HL-60 (cell line): ENCODE data around the gene EEF1AKMT1.
A peak's percentile ranks its signal among the peaks of the same experiment; 100 is the strongest.

Experiments
- DNase-seq, 2 experiments: peaks; one replicate each; pipeline ENCODE4 v3.0.0-alpha.2; 2010 to 2020; ENCODE audit warnings: low read depth in 1 of 2, low spot score in 1 of 2
- H3K27ac ChIP-seq: fragments of 250-450 bp; sonication (Bioruptor Pico); replicated peaks from 2 replicates; pipeline ENCODE4 v1.5.1; 2020; ENCODE audit warnings: mild to moderate bottlenecking, moderate library complexity
- H3K27me3 ChIP-seq: fragments of 250-450 bp; sonication (Bioruptor Pico); 2 replicates; pipeline ENCODE4 v1.5.1; 2021; ENCODE audit warnings: mild to moderate bottlenecking, moderate library complexity; ENCODE audit not compliant: insufficient read depth, poor library complexity, severe bottlenecking
- H3K4me3 ChIP-seq: replicated peaks from 2 replicates; pipeline ENCODE4 v1.5.1; 2011; ENCODE audit warnings: mild to moderate bottlenecking, control low read depth, low read length; ENCODE audit not compliant: insufficient read depth
- CTCF ChIP-seq: IDR thresholded peaks from one replicate; pipeline ENCODE4 v1.5.1; 2011; ENCODE audit warnings: low read length, control low read depth, inconsistent platforms; ENCODE audit not compliant: insufficient read depth
- GABPA ChIP-seq: IDR thresholded peaks from 2 replicates; pipeline ENCODE4 v1.6.1; 2012; ENCODE audit warnings: low read depth
- POLR2AphosphoS5 ChIP-seq: IDR thresholded peaks from 2 replicates; pipeline ENCODE4 v1.6.1; 2012; ENCODE audit warnings: low read depth
- SPI1 ChIP-seq: IDR thresholded peaks from 2 replicates; pipeline ENCODE4 v1.6.1; 2012; ENCODE audit warnings: low read depth, mild to moderate bottlenecking, borderline replicate concordance
- TF ChIP-seq, protein P1 (sequence below): IDR thresholded peaks from 2 replicates; pipeline ENCODE4 v1.6.1; 2012; ENCODE audit warnings: low read depth; ENCODE audit not compliant: insufficient replicate concordance

The EEF1AKMT1 gene

DNA sequence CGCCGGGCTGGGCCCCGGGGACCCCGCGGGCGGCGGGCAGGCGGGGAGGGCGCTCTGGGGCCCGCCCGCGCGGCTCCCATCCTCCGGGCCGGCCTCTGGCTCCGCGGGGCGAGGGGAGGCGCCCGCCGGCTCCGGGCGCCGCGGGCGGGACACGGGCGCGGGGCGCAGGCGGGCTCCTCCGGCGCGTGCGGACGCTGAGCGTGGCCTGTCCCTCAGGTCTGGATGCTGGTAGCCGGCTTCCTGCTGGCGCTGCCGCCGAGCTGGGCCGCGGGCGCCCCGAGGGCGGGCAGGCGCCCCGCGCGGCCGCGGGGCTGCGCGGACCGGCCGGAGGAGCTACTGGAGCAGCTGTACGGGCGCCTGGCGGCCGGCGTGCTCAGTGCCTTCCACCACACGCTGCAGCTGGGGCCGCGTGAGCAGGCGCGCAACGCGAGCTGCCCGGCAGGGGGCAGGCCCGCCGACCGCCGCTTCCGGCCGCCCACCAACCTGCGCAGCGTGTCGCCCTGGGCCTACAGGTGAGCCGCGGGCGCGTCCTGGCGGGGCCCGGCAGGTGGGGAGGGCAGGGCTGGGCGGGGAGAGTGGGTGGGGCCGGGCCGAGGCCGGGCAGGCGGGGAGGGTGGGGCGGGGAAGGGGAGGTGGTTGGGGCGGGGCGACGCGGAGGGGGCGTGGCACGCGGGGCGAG, 69.8 kb downstream of the EEF1AKMT1 start:
- Histone ChIP-seq H3K4me3 (peak overlapping the region; percentile 73), H3K27me3 (no peaks in the 10 kb centered on the region), H3K27ac (no peak overlapping the region)
- TF ChIP-seq, protein P1, sequence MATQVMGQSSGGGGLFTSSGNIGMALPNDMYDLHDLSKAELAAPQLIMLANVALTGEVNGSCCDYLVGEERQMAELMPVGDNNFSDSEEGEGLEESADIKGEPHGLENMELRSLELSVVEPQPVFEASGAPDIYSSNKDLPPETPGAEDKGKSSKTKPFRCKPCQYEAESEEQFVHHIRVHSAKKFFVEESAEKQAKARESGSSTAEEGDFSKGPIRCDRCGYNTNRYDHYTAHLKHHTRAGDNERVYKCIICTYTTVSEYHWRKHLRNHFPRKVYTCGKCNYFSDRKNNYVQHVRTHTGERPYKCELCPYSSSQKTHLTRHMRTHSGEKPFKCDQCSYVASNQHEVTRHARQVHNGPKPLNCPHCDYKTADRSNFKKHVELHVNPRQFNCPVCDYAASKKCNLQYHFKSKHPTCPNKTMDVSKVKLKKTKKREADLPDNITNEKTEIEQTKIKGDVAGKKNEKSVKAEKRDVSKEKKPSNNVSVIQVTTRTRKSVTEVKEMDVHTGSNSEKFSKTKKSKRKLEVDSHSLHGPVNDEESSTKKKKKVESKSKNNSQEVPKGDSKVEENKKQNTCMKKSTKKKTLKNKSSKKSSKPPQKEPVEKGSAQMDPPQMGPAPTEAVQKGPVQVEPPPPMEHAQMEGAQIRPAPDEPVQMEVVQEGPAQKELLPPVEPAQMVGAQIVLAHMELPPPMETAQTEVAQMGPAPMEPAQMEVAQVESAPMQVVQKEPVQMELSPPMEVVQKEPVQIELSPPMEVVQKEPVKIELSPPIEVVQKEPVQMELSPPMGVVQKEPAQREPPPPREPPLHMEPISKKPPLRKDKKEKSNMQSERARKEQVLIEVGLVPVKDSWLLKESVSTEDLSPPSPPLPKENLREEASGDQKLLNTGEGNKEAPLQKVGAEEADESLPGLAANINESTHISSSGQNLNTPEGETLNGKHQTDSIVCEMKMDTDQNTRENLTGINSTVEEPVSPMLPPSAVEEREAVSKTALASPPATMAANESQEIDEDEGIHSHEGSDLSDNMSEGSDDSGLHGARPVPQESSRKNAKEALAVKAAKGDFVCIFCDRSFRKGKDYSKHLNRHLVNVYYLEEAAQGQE = no peak
- peak; percentile 55 to 72 for DNase-seq

DNA sequence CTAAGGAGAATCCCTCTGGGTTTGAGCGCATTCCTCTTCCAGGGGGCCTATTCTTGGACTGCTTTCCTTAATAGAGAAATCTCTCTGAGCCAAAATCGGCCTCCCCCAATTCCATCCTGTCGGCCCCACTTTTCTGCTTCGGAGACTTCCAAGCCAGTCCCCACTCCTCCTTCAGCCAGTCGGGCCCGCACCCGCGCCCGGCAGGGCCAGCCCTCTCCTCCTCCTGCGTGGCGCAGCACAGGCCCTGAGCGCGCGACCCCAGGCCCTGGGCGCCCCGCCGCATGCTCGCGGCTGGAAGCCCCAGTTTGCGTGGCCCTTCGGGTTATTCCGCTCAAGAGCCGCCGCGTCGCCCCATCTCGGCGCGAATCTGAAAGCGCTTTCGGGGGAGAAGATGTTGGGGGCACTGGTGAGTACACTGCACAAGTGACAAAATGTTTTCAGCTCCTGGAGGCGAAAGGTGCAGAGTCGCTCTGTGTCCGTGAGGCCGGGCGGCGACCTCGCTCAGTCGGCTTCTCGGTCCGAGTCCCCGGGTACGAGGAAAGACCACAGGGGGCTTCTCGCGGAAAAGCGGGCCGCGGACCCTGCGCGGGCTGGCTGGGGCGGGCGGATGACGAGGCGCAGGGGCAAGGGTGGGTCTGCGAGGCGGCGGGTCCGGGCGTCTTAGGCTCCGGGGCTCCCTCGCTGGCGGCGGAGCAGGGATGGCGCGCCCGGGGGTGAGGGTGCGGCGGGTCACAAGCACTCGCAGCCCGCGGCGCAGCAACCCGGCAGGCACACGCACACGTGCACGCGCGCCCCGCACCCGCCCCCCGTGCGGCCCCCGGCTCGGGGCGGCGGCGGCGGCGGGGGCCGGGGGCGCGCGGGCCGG, 70.6 kb downstream of the EEF1AKMT1 start, which contains the start of gene IL17D:
Gene IL17D, plus strand, starts transcription at position 785 of the 865 bp plus-strand sequence. CDS start 303 bp downstream, outside the sequence.
- no peak within 1 kb of the TSS; the same call in 1 of the 2 replicates for H3K27ac ChIP-seq
- DNase-seq = peak in 1 of 2 experiments; percentile 21

GRCh38 chr13:20702530-20702914, 71.2 kb downstream of the EEF1AKMT1 start:
- no peaks in the 10 kb centered on the region for H3K27me3 ChIP-seq
- H3K4me3 ChIP-seq = peak overlapping the region; percentile 73
- TF ChIP-seq GABPA = no peak
- no peak for TF ChIP-seq POLR2AphosphoS5
- TF ChIP-seq SPI1 = no peak
- no peak for TF ChIP-seq CTCF
- TF ChIP-seq, protein P1 = no peak
- DNase-seq = no peak
- no peak overlapping the region for H3K27ac ChIP-seq

More for the DNA sequence above, 70.6 kb downstream of the EEF1AKMT1 start, which contains the start of gene IL17D:
- H3K4me3 ChIP-seq = peak within 1 kb of the TSS; percentile 73
- TF ChIP-seq, protein P1 = no peak
- no peak for TF ChIP-seq GABPA
- no peak for TF ChIP-seq CTCF
- TF ChIP-seq POLR2AphosphoS5 = no peak
- no peak for TF ChIP-seq SPI1
- no peaks in the 10 kb centered on the region for H3K27me3 ChIP-seq
